Stimulated activated naive B cell treated with anti-CD40 and anti-IgM and Interleukin-4, amounts not matched to agents 10 μg/mL and 1 μg/mL and 100 μg/mL, for 72 hours (primary cell): ENCODE measurements around the gene NAT14.
"Not testable (repeated sequence)": the region's sequence is repeated elsewhere in the genome, so short reads cannot be mapped to it uniquely, and the experiment has no call there.

Experiments used
- ATAC-seq, 2 donors: fragments of 150-1000 bp; cut with Tn5 transposase; replicated peaks; 2 replicates each; pipeline ENCODE4 v1.10.0; 2021; ENCODE audit warnings: moderate library complexity in 1 of 2
- DNase-seq: peaks from one replicate; pipeline ENCODE4 v3.0.0; 2021
- H3K27ac Mint-ChIP-seq: one replicate; pipeline ENCODE4 v1.8.0; 2022; ENCODE audit warnings: mild to moderate bottlenecking, mixed read lengths
- H3K27me3 Mint-ChIP-seq, 2 donors: one replicate each; pipeline ENCODE4 v1.8.0; 2022; ENCODE audit warnings: mixed read lengths in 2 of 2
- H3K36me3 Mint-ChIP-seq, 2 donors: one replicate each; pipeline ENCODE4 v1.8.0; 2022; ENCODE audit warnings: mixed read lengths in 2 of 2, mild to moderate bottlenecking in 1 of 2
- H3K4me1 Mint-ChIP-seq, 2 donors: one replicate each; pipeline ENCODE4 v1.8.0; 2022; ENCODE audit warnings: mixed read lengths in 2 of 2, mild to moderate bottlenecking in 1 of 2
- H3K4me3 Mint-ChIP-seq, 2 donors: one replicate each; pipeline ENCODE4 v1.8.0; 2022; ENCODE audit warnings: mild to moderate bottlenecking in 2 of 2, mixed read lengths in 2 of 2, moderate library complexity in 1 of 2
- H3K9me3 Mint-ChIP-seq, 2 donors: one replicate each; pipeline ENCODE4 v1.8.0; 2022; ENCODE audit warnings: mixed read lengths in 2 of 2, mild to moderate bottlenecking in 1 of 2

NAT14 gene

DNA sequence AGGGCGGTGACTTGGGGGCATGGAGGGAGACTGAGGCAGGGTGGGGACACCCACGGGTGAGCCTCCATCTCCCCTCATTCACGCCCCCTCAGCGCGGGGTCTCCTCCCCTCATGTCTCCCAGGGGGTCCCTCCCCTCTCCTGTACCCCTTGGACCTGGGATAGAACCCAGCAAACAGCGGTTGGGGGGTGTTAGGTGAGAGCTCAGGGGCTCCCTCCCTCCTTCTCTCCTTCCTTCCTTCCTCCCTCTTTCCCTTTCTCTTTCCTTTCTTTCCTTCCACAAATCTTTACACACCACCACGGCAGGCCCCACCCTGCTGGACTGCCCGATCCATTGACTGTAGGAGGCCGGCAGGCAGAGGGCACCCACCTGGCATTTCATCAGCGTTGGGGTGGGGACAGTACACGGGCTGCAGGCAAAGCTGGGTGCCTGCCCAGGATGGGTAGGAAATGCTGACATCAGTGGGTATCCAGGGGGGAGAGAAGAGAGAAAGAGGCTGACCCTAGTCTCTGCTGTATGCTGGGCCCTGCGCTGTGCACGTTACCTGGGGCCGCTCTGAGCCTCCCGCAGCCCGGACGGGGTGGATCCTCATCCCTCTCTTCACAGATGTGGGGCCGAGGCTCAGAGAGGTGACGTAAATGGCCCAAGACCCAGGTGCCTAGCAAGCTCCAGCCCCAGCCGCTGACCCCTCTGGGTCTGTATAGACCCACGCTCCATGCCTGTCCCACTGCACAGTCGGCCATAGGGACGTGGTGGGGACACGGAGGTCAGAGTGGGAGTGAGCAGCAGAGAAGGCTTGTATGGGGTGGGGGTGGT, 6.8 kb downstream of the NAT14 start:
- Mint-ChIP-seq H3K4me3 (no peak overlapping the region), H3K27me3 (peaks cover 26 to 34% of the 10 kb centered on the region in 2 donors), H3K36me3 (peaks cover 0 to 4% of the 10 kb centered on the region in 2 donors), H3K27ac (no peak overlapping the region), H3K4me1 (peaks cover 17 to 27% of the 10 kb centered on the region in 2 donors), H3K9me3 (no peaks in the 10 kb centered on the region)
- DNase-seq: no peak
- ATAC-seq: no peak

- Mint-ChIP-seq H3K36me3 (peaks cover 2 to 4% of the 10 kb centered on the region in 2 donors), H3K4me1 (peaks cover 15 to 21% of the 10 kb centered on the region in 2 donors), H3K4me3 (no peak overlapping the region), H3K27ac (no peak overlapping the region), H3K27me3 (peaks cover 26 to 34% of the 10 kb centered on the region in 2 donors), H3K9me3 (no peaks in the 10 kb centered on the region)
- DNase-seq (no peak), ATAC-seq (no peak)
Observed at GRCh38 chr19:55492362-55492944, 7.5 kb downstream of the NAT14 start.

DNA sequence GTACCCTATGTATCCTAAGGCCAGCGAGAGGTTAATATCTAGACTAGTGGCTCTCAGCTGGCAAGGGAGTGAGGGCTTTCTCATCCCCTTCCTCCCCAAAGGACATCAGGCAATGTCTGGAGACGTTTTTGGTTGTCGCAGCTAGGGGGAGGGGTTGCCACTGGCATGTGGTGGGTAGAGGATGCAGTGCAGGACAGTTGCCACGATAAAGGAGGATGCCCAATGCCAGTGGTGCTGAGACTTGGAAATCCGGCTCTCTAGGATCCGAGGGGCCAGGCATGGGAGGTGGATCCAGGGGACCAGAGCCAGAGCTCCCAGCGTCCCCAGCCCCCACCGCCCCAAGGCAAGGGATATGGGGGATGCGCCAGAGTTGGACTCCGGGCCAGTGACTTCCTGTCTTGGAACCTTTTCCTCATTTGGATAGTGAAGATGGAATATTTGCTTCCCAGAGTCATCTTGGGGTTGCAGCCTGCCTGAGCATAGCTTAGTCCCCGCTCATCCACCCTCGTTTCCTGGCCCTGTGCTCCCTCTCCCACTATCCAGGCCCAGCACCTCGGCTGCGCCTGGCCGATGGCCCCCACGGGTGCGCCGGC, 8.2 kb downstream of the NAT14 start:
- DNase-seq (no peak), ATAC-seq (no peak)
- Mint-ChIP-seq H3K27ac (no peak overlapping the region), H3K4me3 (no peak overlapping the region), H3K4me1 (peaks cover 11 to 14% of the 10 kb centered on the region in 2 donors), H3K36me3 (peaks cover 2 to 4% of the 10 kb centered on the region in 2 donors), H3K27me3 (peaks cover 26 to 34% of the 10 kb centered on the region in 2 donors), H3K9me3 (no peaks in the 10 kb centered on the region)

- H3K9me3 Mint-ChIP-seq: no peaks in the 10 kb centered on the region
- H3K36me3 Mint-ChIP-seq: peaks cover 2 to 4% of the 10 kb centered on the region in 2 donors
- H3K27me3 Mint-ChIP-seq: peaks cover 26 to 34% of the 10 kb centered on the region in 2 donors
- DNase-seq: no peak
- H3K27ac Mint-ChIP-seq: no peak overlapping the region
- peaks cover 9 to 11% of the 10 kb centered on the region in 2 donors for H3K4me1 Mint-ChIP-seq
- ATAC-seq: no peak
- H3K4me3 Mint-ChIP-seq: peak overlapping the region; percentile 68 to 69
Observed at GRCh38 chr19:55493645-55494171, 8.7 kb downstream of the NAT14 start.

DNA sequence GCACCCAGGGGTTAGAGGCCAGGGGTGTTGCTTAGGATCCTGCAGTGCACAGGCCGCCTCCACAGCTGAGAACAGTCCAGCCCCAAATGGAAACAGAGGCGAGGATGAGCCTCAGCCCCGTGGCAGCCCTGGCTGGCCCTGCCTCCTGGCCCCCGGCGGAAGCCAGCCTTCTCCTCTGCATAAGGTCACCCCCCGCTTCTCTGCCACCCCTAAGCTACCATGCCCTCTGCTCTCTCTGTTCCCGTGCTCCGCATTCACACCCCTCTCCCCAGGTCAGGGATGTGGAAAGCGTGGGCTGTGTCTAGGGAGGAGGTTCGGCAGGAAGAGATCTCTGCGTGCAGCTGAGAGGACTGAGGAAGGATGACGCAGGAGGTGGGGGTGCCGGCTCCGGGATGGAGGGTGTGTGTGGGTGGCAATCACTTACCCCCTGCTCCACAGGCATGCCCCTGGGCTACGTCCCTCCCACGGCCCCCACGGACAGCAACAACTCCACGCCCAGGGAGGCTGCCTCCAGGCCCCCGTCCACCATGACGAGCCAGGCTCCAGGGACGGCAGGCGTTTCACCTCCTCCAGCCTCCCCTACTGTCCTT, 9.3 kb downstream of the NAT14 start:
- DNase-seq (no peak), ATAC-seq (peak; percentile 51 to 82)
- peak overlapping the region; percentile 72 for H3K27ac Mint-ChIP-seq
- no peaks in the 10 kb centered on the region for H3K9me3 Mint-ChIP-seq
- H3K36me3 Mint-ChIP-seq: peaks cover 2 to 8% of the 10 kb centered on the region in 2 donors
- peak overlapping the region; percentile 68 to 69 for H3K4me3 Mint-ChIP-seq
- H3K4me1 Mint-ChIP-seq: peaks cover 12% of the 10 kb centered on the region in 2 donors
- H3K27me3 Mint-ChIP-seq: peaks cover 26 to 34% of the 10 kb centered on the region in 2 donors

DNA sequence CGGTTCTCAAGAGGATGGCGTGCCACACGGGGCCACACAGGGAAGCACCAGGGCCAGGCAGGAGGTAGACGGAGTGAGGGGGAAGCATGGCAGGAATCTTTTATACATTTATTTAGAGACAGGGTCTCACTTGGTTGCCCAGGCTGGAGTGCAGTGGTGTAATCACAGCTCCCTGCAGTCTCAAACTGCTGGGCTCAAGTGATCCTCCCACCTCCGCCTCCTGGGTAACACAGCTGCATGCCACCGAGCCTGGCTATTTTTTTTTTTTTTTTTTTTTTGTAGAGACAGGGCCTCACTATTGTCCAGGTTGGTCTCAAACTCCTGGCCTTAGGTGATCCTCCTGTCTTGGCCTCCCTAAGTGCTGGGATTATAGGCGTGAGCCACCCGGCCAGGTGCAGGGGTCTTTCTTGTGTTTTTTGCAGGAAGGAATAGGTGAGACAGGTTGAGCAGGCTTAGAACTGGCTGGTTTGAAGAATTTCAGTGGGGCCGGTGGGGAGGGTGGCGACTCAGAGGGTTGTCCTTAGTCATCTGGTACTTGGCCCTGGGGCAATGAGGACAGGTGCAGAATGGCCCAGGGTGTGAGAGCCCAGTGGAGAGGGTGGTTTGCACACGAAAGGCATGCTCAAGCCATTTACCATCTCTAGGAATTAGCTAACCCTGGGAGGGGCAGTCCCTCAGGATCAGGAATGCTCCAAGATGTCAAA, 10.8 kb downstream of the NAT14 start:
- Mint-ChIP-seq H3K27ac (peak overlapping the region; percentile 14), H3K4me1 (peaks cover 14 to 24% of the 10 kb centered on the region in 2 donors), H3K36me3 (peaks cover 2 to 9% of the 10 kb centered on the region in 2 donors), H3K4me3 (no peak overlapping the region), H3K27me3 (peaks cover 26 to 28% of the 10 kb centered on the region in 2 donors), H3K9me3 (no peaks in the 10 kb centered on the region)
- no peak for ATAC-seq
- no peak for DNase-seq

- Mint-ChIP-seq H3K4me1 (peaks cover 15 to 24% of the 10 kb centered on the region in 2 donors), H3K27me3 (peaks cover 22 to 24% of the 10 kb centered on the region in 2 donors)
- DNase-seq, H3K27ac Mint-ChIP-seq, H3K4me3 Mint-ChIP-seq, H3K9me3 Mint-ChIP-seq, ATAC-seq, H3K36me3 Mint-ChIP-seq: not testable (repeated sequence)
Observed at GRCh38 chr19:55496820-55497219, 11.8 kb downstream of the NAT14 start.

- Mint-ChIP-seq H3K27me3 (peaks cover 14 to 16% of the 10 kb centered on the region in 2 donors), H3K36me3 (peaks cover 7 to 14% of the 10 kb centered on the region in 2 donors), H3K27ac (no peak overlapping the region)
Observed at GRCh38 chr19:55497763-55498162, 12.8 kb downstream of the NAT14 start.

GRCh38 chr19:55498246-55498840, 13.4 kb downstream of the NAT14 start:
- peaks cover 3 to 4% of the 10 kb centered on the region in 2 donors for H3K9me3 Mint-ChIP-seq
- ATAC-seq: no peak
- peaks cover 9 to 18% of the 10 kb centered on the region in 2 donors for H3K36me3 Mint-ChIP-seq
- H3K27me3 Mint-ChIP-seq: peaks cover 9 to 11% of the 10 kb centered on the region in 2 donors
- DNase-seq: no peak
- H3K4me3 Mint-ChIP-seq: no peak overlapping the region
- peaks cover 20 to 36% of the 10 kb centered on the region in 2 donors for H3K4me1 Mint-ChIP-seq
- no peak overlapping the region for H3K27ac Mint-ChIP-seq

More at GRCh38 chr19:55497763-55498162, 12.8 kb downstream of the NAT14 start:
- DNase-seq (no peak), ATAC-seq (no peak)
- peaks cover 19 to 31% of the 10 kb centered on the region in 2 donors for H3K4me1 Mint-ChIP-seq
- no peaks in the 10 kb centered on the region for H3K9me3 Mint-ChIP-seq
- no peak overlapping the region for H3K4me3 Mint-ChIP-seq

GRCh38 chr19:55500368-55500952, 15.5 kb downstream of the NAT14 start:
- no peak overlapping the region for H3K27ac Mint-ChIP-seq
- no peak for ATAC-seq
- H3K27me3 Mint-ChIP-seq: no peaks in the 10 kb centered on the region

GRCh38 chr19:55502197-55502952, 17.4 kb downstream of the NAT14 start:
- DNase-seq (no peak), ATAC-seq (no peak)
- peaks cover 22 to 37% of the 10 kb centered on the region in 2 donors for H3K4me1 Mint-ChIP-seq
- peaks cover 3 to 8% of the 10 kb centered on the region in 2 donors for H3K9me3 Mint-ChIP-seq
- H3K27ac Mint-ChIP-seq: peak overlapping the region; percentile 66
- H3K4me3 Mint-ChIP-seq: no peak overlapping the region
- peaks cover 9 to 20% of the 10 kb centered on the region in 2 donors for H3K36me3 Mint-ChIP-seq
- H3K27me3 Mint-ChIP-seq: no peaks in the 10 kb centered on the region

More at GRCh38 chr19:55500368-55500952, 15.5 kb downstream of the NAT14 start:
- no peak overlapping the region for H3K4me3 Mint-ChIP-seq
- H3K9me3 Mint-ChIP-seq: peaks cover 3 to 8% of the 10 kb centered on the region in 2 donors
- no peak for DNase-seq
- peaks cover 12 to 22% of the 10 kb centered on the region in 2 donors for H3K36me3 Mint-ChIP-seq
- H3K4me1 Mint-ChIP-seq: peaks cover 22 to 37% of the 10 kb centered on the region in 2 donors

- H3K9me3 Mint-ChIP-seq: peaks cover 3 to 8% of the 10 kb centered on the region in 2 donors
- peak overlapping the region; percentile 97 for H3K27ac Mint-ChIP-seq
- H3K4me3 Mint-ChIP-seq: peak overlapping the region; percentile 85 to 86
- peaks cover 0 to 6% of the 10 kb centered on the region in 2 donors for H3K27me3 Mint-ChIP-seq
- H3K4me1 Mint-ChIP-seq: peaks cover 22 to 37% of the 10 kb centered on the region in 2 donors
- H3K36me3 Mint-ChIP-seq: peaks cover 9 to 20% of the 10 kb centered on the region in 2 donors
- ATAC-seq (no peak), DNase-seq (no peak)
Observed at GRCh38 chr19:55503157-55503501, 18.1 kb downstream of the NAT14 start.
